Measurements from ENCODE around the gene ZFAND3.

DNA sequence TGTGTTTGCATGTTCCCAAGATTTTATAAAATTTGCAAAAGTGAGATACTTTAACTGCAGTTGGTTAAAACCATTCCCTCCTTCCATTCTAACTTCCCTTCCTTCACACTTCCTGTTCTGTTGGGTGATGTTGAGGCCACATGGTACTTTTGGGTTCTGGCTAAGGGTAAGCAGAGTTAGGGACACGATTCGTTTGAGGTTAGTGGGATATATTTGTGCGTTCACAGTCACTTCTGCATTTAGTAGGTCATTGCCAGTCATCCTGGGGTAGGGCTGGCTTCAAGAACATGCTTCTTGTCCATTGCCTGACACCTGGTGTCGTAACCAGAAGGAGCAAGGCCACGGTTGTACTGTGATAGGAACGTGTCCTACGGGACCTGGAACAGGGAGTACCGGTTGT lies 340.1 kb downstream of the ZFAND3 start:
- TF ChIP-seq SMC3 (conservative IDR thresholded peaks at IDR 0.05; ENCODE audit: poor library complexity) (no peak), EZH2 (IDR thresholded peaks at IDR 0.05; ENCODE audit: borderline replicate concordance, insufficient read depth, low read length, poor library complexity, severe bottlenecking) (no peak), EP300 (conservative IDR thresholded peaks at IDR 0.05; ENCODE audit: poor library complexity, severe bottlenecking) (no peak), POLR2AphosphoS5 (IDR thresholded peaks at IDR 0.05) (no peak), TAF1 (IDR thresholded peaks at IDR 0.05; ENCODE audit: low read depth) (no peak)
- TF ChIP-seq, protein P1, sequence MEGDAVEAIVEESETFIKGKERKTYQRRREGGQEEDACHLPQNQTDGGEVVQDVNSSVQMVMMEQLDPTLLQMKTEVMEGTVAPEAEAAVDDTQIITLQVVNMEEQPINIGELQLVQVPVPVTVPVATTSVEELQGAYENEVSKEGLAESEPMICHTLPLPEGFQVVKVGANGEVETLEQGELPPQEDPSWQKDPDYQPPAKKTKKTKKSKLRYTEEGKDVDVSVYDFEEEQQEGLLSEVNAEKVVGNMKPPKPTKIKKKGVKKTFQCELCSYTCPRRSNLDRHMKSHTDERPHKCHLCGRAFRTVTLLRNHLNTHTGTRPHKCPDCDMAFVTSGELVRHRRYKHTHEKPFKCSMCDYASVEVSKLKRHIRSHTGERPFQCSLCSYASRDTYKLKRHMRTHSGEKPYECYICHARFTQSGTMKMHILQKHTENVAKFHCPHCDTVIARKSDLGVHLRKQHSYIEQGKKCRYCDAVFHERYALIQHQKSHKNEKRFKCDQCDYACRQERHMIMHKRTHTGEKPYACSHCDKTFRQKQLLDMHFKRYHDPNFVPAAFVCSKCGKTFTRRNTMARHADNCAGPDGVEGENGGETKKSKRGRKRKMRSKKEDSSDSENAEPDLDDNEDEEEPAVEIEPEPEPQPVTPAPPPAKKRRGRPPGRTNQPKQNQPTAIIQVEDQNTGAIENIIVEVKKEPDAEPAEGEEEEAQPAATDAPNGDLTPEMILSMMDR (IDR thresholded peaks at IDR 0.05; ENCODE audit: poor library complexity, severe bottlenecking): no peak
- TF ChIP-seq, protein P2, sequence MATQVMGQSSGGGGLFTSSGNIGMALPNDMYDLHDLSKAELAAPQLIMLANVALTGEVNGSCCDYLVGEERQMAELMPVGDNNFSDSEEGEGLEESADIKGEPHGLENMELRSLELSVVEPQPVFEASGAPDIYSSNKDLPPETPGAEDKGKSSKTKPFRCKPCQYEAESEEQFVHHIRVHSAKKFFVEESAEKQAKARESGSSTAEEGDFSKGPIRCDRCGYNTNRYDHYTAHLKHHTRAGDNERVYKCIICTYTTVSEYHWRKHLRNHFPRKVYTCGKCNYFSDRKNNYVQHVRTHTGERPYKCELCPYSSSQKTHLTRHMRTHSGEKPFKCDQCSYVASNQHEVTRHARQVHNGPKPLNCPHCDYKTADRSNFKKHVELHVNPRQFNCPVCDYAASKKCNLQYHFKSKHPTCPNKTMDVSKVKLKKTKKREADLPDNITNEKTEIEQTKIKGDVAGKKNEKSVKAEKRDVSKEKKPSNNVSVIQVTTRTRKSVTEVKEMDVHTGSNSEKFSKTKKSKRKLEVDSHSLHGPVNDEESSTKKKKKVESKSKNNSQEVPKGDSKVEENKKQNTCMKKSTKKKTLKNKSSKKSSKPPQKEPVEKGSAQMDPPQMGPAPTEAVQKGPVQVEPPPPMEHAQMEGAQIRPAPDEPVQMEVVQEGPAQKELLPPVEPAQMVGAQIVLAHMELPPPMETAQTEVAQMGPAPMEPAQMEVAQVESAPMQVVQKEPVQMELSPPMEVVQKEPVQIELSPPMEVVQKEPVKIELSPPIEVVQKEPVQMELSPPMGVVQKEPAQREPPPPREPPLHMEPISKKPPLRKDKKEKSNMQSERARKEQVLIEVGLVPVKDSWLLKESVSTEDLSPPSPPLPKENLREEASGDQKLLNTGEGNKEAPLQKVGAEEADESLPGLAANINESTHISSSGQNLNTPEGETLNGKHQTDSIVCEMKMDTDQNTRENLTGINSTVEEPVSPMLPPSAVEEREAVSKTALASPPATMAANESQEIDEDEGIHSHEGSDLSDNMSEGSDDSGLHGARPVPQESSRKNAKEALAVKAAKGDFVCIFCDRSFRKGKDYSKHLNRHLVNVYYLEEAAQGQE (IDR thresholded peaks at IDR 0.05; ENCODE audit: borderline replicate concordance): no peak

Measured in neural cell (in vitro differentiated cells).